Subcutaneous adipose tissue (tissue), 4 donors: ENCODE data around the gene C10orf95. TPM values are rescaled to one million over a fixed set of nuclear protein-coding genes. Genes with fewer than 3 reads are reported as not detected.

Source experiments
- total RNA-seq, 4 donors: library from RNA; depleted of rRNA; stranded (reverse); fragments of >200 nt; gene quantifications; one replicate each; pipeline ENCODE4 v1.1.0, GENCODE V29; 2016
- TF ChIP-seq, protein P1 (sequence below): fragments of 450-650 bp; IDR thresholded peaks from one replicate; pipeline ENCODE4 v1.5.1; 2016; ENCODE audit warnings: low read depth, mild to moderate bottlenecking, control low read depth, antibody characterized with exemption, moderate library complexity

The C10orf95 gene
- total RNA-seq, 4 donors from 2014 or later, result not detected

DNA sequence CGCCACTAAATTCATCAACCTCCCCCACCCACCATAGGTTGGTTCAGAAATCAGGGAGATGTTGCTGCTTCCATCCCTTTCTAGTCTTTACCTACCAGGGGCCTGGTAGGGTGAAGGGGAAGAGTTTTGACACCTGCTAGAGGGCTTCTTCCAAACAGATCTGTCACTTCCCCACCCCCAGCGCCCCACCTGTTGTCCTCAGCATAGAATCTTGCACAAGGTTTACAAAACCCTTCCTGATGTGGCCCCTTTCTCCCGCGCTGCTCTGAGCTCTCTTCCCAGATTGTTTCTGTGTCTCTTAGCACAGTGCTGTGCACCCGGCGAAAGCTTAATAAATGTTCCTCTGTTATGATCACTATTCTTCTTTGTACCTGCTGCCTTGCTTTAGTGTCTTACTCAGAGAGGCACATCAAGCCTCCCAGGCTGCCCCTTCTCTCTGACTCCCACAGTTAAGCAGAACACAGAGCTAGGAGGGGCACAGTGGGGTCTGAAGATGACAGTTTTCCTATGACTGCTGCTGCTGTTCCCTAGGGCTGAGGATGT lies 11.2 kb upstream of the C10orf95 start:
- TF ChIP-seq, protein P1, sequence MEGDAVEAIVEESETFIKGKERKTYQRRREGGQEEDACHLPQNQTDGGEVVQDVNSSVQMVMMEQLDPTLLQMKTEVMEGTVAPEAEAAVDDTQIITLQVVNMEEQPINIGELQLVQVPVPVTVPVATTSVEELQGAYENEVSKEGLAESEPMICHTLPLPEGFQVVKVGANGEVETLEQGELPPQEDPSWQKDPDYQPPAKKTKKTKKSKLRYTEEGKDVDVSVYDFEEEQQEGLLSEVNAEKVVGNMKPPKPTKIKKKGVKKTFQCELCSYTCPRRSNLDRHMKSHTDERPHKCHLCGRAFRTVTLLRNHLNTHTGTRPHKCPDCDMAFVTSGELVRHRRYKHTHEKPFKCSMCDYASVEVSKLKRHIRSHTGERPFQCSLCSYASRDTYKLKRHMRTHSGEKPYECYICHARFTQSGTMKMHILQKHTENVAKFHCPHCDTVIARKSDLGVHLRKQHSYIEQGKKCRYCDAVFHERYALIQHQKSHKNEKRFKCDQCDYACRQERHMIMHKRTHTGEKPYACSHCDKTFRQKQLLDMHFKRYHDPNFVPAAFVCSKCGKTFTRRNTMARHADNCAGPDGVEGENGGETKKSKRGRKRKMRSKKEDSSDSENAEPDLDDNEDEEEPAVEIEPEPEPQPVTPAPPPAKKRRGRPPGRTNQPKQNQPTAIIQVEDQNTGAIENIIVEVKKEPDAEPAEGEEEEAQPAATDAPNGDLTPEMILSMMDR, result no peak

DNA sequence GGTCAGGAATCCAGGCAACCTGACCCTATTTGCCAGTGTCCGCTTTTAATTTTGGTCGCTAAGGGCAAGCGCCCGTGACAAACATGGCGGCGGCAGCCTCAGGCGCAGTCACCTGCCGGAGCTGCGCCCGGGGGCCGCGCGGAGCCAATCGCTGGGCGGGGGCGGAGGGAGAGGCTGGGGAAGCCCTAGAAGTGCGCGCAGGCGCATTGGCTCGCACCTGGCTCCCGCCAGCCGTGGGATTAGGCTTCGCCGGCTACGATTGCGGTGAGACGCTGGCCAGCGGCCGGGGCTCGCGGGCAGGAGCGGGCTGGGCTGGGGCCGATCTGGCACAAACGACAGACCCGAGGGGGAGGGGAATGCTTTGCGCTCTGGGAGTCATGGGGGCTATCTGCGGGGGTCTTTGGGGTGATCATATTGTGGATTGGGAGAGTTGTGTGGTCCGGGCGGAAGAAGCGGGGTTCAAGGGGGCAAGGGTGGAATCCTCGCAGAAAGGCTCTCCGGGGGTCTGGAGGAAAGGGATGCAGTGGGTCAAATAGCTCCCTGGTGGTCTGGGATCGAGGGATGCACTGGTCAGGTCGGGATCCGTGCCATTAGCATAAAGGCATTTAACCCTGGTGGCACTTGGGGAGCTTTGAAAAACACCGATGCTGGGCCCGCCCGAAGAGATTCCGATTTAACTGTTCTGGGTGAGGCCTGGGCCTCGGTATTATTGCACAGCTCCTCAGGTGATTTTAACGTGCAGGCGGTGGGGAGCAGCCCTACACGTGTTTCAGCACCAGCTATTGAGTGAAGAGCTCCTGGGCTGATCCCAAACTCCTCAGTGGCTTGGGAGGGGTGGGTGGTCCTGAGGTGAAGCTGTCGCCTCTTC lies 10.1 kb upstream of the C10orf95 start:
- TF ChIP-seq, protein P1, result no peak

DNA sequence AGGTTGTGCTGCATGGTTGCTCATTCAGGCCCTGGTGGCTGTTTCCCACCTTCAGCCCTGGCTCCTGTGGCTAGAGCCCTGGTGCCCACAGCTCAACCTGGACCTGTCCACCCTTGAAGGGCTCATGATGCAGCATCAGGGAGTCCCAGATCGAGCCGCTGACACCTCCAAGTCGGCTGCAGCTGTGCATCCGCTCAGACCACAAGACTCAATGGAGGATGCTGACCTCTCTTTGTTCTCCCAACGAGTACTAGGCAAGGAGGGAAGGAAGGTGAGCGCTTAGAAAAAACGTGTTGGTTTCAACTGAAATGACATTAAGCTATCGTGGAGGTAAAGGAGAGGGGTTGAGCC lies 9.5 kb upstream of the C10orf95 start:
- TF ChIP-seq, protein P1, result no peak

DNA sequence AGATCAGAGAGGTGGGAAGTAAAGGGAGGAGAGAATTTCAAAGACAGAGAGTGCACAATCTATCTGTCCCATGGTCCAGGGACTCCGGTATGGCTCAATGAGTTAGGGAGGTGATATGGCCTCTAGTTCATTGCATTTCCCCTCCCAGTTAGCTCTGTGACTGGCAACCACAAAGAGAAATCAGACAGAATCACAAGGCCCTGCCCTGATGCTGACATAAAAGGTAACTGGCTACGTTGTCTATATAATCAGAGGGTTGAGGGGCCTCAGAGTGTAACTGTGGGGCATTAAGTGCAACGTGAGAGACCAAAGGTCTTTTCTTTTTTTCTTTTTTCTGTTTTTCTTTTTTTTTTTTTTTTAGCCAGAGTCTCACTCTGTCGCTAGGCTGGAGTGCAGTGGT lies 7.3 kb upstream of the C10orf95 start:
- TF ChIP-seq, protein P1, result no peak

DNA sequence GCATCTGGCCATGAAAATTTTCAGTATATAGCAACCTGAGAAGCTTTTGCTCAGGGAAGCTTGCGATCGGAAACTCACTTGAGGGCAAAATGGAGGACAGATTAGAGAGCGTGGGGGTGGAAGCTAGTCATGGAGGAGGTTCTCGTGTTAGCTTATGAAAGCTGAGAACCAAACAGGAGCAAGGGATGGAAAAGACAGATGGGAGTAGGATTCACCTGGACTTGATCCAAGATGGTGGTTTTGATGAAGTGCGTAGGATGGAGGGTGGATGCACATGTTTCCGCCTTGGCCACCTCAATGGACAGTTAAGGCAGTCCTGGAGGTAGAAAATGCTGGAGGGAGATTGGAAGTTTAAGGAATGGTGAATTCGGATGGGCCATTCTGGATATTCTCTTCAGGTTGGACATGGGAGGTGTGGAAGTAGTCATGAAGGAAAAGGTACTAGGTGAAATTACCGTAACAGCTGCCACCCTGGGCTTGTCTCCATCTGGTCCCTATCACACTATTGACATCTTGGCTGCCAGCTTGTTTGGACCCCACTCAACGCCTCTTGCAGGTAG lies 6.3 kb upstream of the C10orf95 start:
- TF ChIP-seq, protein P1, result no peak

DNA sequence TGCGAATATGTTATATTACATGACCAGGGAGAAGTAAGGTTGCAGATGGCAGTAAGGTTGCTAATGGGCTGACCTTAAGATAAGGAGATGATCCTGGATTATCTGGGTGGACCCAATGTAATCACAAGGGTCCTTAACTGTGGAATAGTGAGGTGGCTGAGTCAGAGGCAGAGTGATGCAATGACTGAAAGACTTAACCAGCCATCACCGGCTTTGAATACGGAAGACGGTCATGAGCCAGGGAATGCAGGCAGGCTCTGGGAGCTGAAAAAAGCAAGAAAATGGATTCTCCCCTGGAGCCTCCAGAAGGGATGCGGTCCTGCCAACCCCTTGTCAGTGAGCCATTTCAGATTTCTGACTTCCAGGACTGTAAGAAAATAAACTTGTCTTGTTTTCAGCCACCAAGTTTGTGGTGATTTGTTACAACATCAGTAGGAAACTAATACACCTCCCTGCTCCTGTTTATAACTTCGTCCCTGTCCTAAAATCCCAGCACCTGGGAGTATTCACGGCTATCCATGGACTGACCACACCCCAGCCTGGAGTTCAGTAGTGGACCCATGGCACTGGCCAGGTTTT lies 4.6 kb upstream of the C10orf95 start:
- TF ChIP-seq, protein P1, result no peak

DNA sequence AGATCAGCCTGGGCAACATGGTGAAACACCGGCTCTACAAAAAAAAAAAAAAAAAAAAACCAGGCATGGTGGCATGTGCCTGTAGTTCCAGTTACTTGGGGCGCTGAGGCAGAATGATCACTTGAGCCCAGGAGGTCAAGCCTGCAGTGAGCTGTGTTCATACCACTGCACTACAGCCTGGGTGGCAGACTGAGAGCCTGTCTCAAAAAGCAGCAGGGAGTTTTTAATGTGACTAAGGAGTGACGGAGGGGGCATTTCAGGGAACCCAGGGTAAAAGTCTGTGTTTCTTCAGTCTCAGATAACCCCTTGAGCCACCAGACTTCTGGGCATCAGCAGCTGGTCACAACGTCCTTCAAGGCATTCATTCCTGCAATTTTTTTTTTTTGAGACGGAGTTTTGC lies 2.2 kb upstream of the C10orf95 start:
- TF ChIP-seq, protein P1, result no peak
